Upper lobe of right lung (tissue), 1 donor: Measurements from ENCODE around the gene ASIC1. TPM values are rescaled to one million over a fixed set of nuclear protein-coding genes. Genes with fewer than 3 reads are reported as not detected.
A peak's percentile ranks its signal among the peaks of the same experiment; 100 is the strongest.

ENCODE experiments used
- ATAC-seq: fragments of 200-7000 bp; cut with Tn5 transposase; one replicate; pipeline ENCODE4 v1.9.1; 2020; ENCODE audit warnings: mild to moderate bottlenecking, moderate library complexity
- DNase-seq: peaks from one replicate; pipeline ENCODE4 v3.0.0-alpha.2; 2020
- H3K27ac ChIP-seq: fragments of 200-600 bp; one replicate; pipeline ENCODE4 v1.8.0; 2022
- H3K27me3 ChIP-seq: fragments of 200-600 bp; one replicate; pipeline ENCODE4 v1.8.0; 2022; ENCODE audit warnings: mild to moderate bottlenecking
- H3K36me3 ChIP-seq: fragments of 200-600 bp; one replicate; pipeline ENCODE4 v1.8.0; 2022
- H3K4me1 ChIP-seq: fragments of 200-600 bp; one replicate; pipeline ENCODE4 v1.8.0; 2022
- H3K4me3 ChIP-seq: fragments of 200-600 bp; one replicate; pipeline ENCODE4 v1.8.0; 2022; ENCODE audit warnings: mild to moderate bottlenecking
- H3K9me3 ChIP-seq: fragments of 200-600 bp; one replicate; pipeline ENCODE4 v1.8.0; 2022
- intact Hi-C: fragments of 100-400 bp; cut with DNase I; formaldehyde crosslinking; loops from one replicate; pipeline ENCODE4 v1.11.0; 2022
- total RNA-seq: library from RNA; stranded (reverse); fragmentation: NEBNext Ultra II Directional; extraction: Animal tissue kit (Norgen Biotek cat#: 25700); gene quantifications from one replicate; pipeline ENCODE4 v1.2.1, GENCODE V29; 2021
- TF ChIP-seq, protein P1 (sequence below): fragments of 200-600 bp; IDR thresholded peaks from one replicate; pipeline ENCODE4 v1.8.0; 2022; ENCODE audit warnings: antibody characterized with exemption
- donor health status: DM: no; HTN: yes; CAD: no; lungs with severe emphysema.

ASIC1 gene
- total RNA-seq, 1 donor from 2014 or later, result 0.35 TPM

DNA sequence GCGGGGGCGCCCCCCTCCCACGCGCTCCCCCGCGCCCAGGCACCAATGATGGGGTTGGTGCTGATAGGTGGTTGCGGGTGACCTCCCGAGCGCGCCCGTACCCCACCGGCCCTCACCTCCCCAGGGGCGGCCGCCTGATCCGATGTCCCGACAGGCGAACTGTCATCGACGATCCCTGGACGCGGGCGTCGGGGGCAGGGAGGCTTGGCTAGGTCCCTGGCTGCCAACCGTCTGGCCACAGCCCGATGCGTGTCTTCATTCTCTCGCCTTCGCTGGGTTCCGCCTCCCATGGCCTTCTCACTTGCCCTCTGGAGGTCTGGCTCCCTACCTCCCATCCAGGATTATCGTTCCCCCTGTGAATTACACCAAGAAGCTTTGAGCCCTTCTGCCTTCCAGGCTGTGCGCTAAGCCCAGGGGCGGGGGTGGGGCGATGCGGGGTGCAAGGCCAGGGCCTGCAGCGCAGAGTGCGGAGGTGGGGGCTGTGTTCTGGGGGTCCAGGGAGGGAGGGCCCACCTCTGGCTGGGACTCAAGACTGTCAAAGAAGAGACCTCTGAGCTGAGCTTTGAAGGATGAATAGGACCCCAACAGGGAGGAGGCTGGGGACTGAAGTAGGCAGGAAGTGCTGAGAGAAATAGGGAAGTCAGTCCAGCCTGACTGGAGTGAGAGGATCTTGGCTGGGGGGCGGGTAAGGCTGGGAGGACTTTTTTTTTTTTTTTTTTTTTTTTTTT lies 24.4 kb upstream of the ASIC1 start:
- H3K4me3 ChIP-seq, result peak overlapping the region; percentile 43
- TF ChIP-seq, protein P1, sequence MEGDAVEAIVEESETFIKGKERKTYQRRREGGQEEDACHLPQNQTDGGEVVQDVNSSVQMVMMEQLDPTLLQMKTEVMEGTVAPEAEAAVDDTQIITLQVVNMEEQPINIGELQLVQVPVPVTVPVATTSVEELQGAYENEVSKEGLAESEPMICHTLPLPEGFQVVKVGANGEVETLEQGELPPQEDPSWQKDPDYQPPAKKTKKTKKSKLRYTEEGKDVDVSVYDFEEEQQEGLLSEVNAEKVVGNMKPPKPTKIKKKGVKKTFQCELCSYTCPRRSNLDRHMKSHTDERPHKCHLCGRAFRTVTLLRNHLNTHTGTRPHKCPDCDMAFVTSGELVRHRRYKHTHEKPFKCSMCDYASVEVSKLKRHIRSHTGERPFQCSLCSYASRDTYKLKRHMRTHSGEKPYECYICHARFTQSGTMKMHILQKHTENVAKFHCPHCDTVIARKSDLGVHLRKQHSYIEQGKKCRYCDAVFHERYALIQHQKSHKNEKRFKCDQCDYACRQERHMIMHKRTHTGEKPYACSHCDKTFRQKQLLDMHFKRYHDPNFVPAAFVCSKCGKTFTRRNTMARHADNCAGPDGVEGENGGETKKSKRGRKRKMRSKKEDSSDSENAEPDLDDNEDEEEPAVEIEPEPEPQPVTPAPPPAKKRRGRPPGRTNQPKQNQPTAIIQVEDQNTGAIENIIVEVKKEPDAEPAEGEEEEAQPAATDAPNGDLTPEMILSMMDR, result no peak
- no peaks in the 10 kb centered on the region for H3K36me3 ChIP-seq

DNA sequence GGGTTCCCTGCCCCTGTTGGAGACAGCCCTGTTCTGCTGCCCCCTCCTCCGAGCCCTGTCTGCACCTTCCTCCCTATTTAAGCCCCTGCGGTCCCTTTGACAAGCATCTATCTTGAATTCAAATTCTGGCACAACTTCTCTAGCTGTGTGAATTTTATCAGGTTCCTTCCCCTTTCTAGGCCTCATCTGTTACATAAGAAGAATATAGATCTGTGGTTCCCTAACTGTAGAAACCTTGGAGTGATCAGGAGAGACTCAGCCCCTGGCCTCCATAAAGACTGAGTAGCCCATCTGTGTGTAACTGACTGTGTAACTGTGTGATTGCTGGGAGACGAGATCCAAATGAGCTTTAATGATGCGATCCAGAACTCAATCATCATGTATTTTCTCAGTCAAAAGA lies 19.1 kb upstream of the ASIC1 start:
- intact Hi-C loops, result no loop called here
- no peaks in the 10 kb centered on the region for H3K4me1 ChIP-seq
- H3K9me3 ChIP-seq, result no peaks in the 10 kb centered on the region
- TF ChIP-seq, protein P1, result no peak
- H3K27ac ChIP-seq, result no peak overlapping the region
- ATAC-seq (no peak), DNase-seq (no peak)
- no peak overlapping the region for H3K4me3 ChIP-seq
- no peaks in the 10 kb centered on the region for H3K27me3 ChIP-seq
- H3K36me3 ChIP-seq, result no peaks in the 10 kb centered on the region

More for the DNA sequence above, 24.4 kb upstream of the ASIC1 start:
- Histone ChIP-seq H3K27ac (peak overlapping the region; percentile 65), H3K4me1 (no peaks in the 10 kb centered on the region), H3K27me3 (peaks cover 4% of the 10 kb centered on the region), H3K9me3 (no peaks in the 10 kb centered on the region)
- peak; percentile 71 for DNase-seq
- peak; percentile 91 for ATAC-seq
- intact Hi-C loops, result no loop called here

DNA sequence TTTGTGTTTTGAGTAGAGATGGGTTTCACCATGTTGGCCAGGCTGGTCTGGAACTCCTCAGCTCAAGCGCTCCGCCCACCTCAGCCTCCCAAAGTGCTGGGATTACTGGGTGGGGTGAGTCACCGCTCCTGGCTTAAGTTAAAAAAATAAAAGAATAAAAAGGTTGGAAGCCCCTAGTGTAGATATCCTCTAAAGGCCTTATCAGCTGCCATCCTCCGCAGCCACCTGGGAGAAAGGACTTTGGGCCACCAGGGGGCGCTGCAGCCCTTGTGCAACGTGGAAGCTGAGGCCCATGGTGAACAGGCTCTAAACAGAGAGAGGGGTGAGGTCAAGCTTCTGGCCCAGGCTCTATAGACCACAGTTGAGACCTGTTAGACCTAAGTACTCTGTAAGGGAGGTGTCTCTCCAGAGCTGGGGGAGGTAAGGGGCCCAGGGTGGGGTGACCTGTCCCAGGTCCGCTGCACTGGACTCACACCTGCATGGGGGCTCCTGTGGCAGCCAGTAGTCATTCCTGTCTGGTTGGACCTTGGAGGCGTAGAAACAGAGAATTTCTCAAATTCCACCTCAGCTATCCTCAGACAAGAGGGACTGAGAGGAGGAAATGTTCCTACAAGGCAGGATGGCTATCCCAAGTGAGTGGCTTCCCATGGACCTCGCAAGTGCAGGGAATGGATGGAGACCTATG lies 18.1 kb upstream of the ASIC1 start:
- H3K27ac ChIP-seq, result no peak overlapping the region
- ATAC-seq, result peak; percentile 93
- H3K27me3 ChIP-seq, result no peaks in the 10 kb centered on the region
- no peaks in the 10 kb centered on the region for H3K4me1 ChIP-seq
- H3K36me3 ChIP-seq, result no peaks in the 10 kb centered on the region
- no peaks in the 10 kb centered on the region for H3K9me3 ChIP-seq
- TF ChIP-seq, protein P1, result peak; percentile 93
- no peak overlapping the region for H3K4me3 ChIP-seq
- peak; percentile 92 for DNase-seq
- intact Hi-C loops, result no loop called here

GRCh38 chr12:50040657-50041056 lies 16.7 kb upstream of the ASIC1 start:
- Histone ChIP-seq H3K27me3 (no peaks in the 10 kb centered on the region), H3K4me1 (no peaks in the 10 kb centered on the region), H3K36me3 (no peaks in the 10 kb centered on the region), H3K4me3 (no peak overlapping the region), H3K9me3 (no peaks in the 10 kb centered on the region), H3K27ac (no peak overlapping the region)
- ATAC-seq (no peak), DNase-seq (peak; percentile 40)
- TF ChIP-seq, protein P1, result no peak
- intact Hi-C loops, result no loop called here

DNA sequence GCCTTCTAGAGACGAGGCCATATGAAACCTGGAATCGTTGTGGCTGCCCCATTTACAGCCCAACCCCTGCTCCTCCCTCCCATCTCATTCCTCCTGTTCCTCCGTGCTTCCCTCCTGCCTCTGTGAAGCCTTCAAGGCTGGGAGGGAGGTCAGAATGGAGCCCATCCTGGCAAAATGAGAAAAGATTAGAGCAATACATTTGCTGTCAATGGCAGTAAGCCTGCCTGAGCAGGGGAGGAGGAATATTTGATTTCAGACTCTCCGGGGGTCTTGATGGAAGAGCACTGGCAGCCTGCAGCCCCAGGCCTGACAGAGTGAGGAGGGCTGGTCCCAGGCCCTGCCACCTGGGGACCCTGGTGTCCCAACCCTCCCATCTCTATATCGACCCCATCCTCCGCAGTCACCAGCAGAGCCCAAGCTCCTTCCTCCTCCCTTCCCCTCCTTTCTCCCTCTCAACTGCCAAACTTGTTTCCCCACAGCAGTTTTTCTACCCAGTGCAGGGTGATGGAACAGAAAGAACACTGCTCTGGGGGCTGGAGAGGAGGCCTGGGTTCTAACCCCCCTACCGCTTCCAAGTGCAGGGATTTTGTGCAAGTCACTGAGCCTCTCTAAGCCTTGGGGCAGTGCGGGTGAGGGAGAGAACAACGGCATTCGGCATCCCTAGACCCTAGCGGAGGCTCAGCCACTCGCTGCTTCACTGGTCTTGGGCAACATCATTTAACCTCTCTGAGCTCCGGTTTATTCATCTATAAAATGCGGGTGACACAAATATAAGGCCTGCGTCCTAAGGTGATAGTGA lies 16.1 kb upstream of the ASIC1 start:
- Histone ChIP-seq H3K9me3 (no peaks in the 10 kb centered on the region), H3K36me3 (no peaks in the 10 kb centered on the region), H3K4me3 (no peak overlapping the region), H3K27me3 (no peaks in the 10 kb centered on the region), H3K4me1 (no peaks in the 10 kb centered on the region), H3K27ac (no peak overlapping the region)
- TF ChIP-seq, protein P1, result no peak
- DNase-seq, result no peak
- ATAC-seq, result no peak
- intact Hi-C loops, result no loop called here
